GM13977 (cell line): ENCODE measurements around the gene MRPL52.

ENCODE experiments used
- DNase-seq: peaks from one replicate; pipeline ENCODE4 v3.0.0; 2012; ENCODE audit warnings: low spot score
- CTCF ChIP-seq: IDR thresholded peaks from 2 replicates; pipeline ENCODE4 v1.5.1; 2012; ENCODE audit warnings: mild to moderate bottlenecking, control low read depth; ENCODE audit not compliant: insufficient read depth; ENCODE audit errors: extremely low read depth, missing control alignments
- in situ Hi-C: fragments of 300-500 bp; cut with MboI; formaldehyde crosslinking; loops from one replicate; pipeline ENCODE4 v1.12.0; 2022; ENCODE audit warnings: low sequenced_read_pairs, low pct_unique_long_range_greater_than_20kb, mixed read lengths, inconsistent platforms; ENCODE audit not compliant: unreplicated experiment

The MRPL52 gene

GRCh38 chr14:22844221-22845102, 14.8 kb downstream of the MRPL52 start:
- TF ChIP-seq CTCF, result peak; percentile 10
- in situ Hi-C loops, result no loop called here
- DNase-seq, result peak; percentile 30

DNA sequence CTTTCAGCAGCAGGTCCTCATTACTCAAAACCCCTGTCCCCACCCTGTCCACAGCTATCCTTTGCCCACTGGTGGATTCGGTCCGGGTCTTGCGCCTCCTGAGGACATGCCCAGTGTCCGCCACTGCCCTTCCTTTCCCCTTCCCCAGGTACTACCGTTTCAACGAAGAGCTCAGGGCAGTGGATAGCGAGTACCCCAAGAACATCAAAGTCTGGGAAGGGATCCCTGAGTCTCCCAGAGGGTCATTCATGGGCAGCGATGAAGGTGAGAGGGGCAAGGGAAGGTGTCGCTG, 15.4 kb downstream of the MRPL52 start:
- in situ Hi-C loops, result no loop called here
- TF ChIP-seq CTCF, result no peak
- DNase-seq, result no peak

GRCh38 chr14:22845821-22846625, 16.3 kb downstream of the MRPL52 start:
- in situ Hi-C loops, result no loop called here
- no peak for TF ChIP-seq CTCF
- peak; percentile 21 for DNase-seq

GRCh38 chr14:22846811-22847307, 17.2 kb downstream of the MRPL52 start:
- peak; percentile 17 for DNase-seq
- in situ Hi-C loops, result no loop called here
- no peak for TF ChIP-seq CTCF

- TF ChIP-seq CTCF, result peak; percentile 23
- in situ Hi-C loops, result no loop called here
- peak; percentile 43 for DNase-seq
Observed at GRCh38 chr14:22847661-22848341, 18.1 kb downstream of the MRPL52 start.
